CD4-positive, alpha-beta T cell treated with Interleukin-17A for 4 hours (primary cell): ENCODE measurements around the gene TARM1.

Source experiments
- DNase-seq: peaks from one replicate; pipeline ENCODE4 v3.0.0-alpha.2; 2020; ENCODE audit warnings: mixed read lengths

TARM1 gene

GRCh38 chr19:54029930-54030490, 51.2 kb downstream of the TARM1 start:
- DNase-seq, result peak; percentile 68

GRCh38 chr19:54029301-54029700, 51.9 kb downstream of the TARM1 start:
- no peak for DNase-seq

GRCh38 chr19:54026656-54027055, 54.5 kb downstream of the TARM1 start:
- no peak for DNase-seq

- DNase-seq, result no peak
These were observed 56.5 kb downstream of the TARM1 start for GRCh38 chr19:54024660-54025059.

GRCh38 chr19:54023191-54023590, 58.0 kb downstream of the TARM1 start:
- DNase-seq, result no peak

- DNase-seq, result no peak
These were observed 59.2 kb downstream of the TARM1 start for GRCh38 chr19:54021932-54022331.

- DNase-seq, result no peak
These were observed 59.8 kb downstream of the TARM1 start for GRCh38 chr19:54021363-54021762.
